ENCODE measurements around the gene TWIST2.

TWIST2 gene

DNA sequence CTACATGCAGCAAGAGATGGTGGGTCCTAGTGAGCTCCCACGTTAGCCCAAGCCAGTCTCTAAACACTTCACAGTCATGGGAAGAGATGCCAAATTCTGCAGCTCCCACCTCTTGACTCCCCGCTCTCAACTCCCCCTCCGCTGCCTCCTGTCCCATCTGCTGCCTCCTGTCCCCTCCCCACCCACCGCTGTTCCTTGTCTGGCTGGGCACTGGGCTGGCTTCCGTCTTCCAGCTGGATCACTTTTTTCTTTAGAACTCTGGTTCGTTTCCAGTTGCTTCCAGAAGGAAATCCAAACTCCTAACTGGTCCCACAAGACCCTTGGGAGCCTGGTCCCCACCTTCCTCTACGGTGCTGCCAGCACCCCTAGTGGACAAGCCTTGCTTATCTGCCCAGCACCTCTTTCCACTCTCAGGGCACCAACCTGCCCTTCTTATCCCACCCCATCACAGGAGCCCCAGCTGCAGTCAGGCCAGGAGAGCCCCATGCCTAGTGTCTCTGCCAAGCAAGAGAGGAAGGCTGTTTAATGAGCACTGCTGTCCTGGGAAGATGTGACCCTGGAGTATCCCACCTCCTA, 12.1 kb upstream of the TWIST2 start:
- no peak for DNase-seq (ENCODE audit: low read depth in 1 of 2, low spot score in 1 of 2)

DNA sequence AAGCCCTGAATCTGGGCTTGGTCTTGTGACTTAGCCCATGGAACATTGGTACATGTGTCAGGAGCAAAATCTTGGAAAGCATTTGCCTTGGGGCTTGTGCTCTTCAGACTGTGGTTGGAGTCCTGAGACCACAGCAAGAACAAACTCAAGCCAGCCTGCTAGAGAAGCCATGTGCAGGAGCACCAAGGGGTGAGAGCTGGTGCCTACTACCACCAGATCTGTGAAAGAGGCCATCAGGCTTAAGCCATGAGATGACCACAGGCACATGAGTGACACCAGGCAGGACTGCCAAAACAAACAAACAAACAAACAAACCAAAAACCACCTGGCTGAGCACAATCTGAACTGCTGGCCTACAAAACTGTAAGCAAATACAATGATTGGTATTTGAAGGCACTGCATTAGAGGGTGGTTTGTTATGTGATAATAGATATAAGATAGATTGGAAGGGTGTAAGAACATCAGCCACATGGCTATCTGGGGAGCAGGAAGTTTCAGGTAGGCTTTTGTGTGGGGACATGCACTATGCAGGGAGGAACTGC, 9.0 kb upstream of the TWIST2 start:
- no peak for DNase-seq (ENCODE audit: low read depth in 1 of 2, low spot score in 1 of 2)

- DNase-seq (ENCODE audit: low read depth in 1 of 2, low spot score in 1 of 2) = no peak
These were observed 8.5 kb upstream of the TWIST2 start for GRCh38 chr2:238839428-238839827.

GRCh38 chr2:238841542-238842164, 6.2 kb upstream of the TWIST2 start:
- DNase-seq (ENCODE audit: low read depth in 1 of 2, low spot score in 1 of 2) = no peak

DNA sequence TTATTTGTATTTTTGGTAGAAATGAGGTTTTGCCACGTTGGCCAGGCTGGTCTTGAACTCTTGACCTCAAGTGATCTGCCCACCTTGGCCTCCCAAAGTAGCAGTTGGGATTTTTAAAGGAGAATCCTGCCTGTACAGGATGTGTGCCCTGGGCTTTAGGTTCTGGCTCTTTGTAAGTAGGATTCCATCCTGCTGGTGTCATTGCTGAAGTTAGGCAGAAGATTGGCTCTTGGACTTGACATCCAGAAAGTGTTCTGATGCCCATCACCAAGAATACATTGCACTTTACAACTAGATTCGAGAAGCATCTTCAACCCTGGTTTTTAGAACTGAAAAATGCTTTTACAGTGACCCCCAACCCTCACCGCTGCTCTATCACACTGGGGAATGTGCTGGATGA, 4.4 kb upstream of the TWIST2 start:
- DNase-seq (ENCODE audit: low read depth in 1 of 2, low spot score in 1 of 2) = no peak

GRCh38 chr2:238845583-238846377, 2.1 kb upstream of the TWIST2 start:
- no peak for DNase-seq (ENCODE audit: low read depth in 1 of 2, low spot score in 1 of 2)

GRCh38 chr2:238846378-238846627, 1.6 kb upstream of the TWIST2 start:
- DNase-seq (ENCODE audit: low read depth in 1 of 2, low spot score in 1 of 2) = no peak

DNA sequence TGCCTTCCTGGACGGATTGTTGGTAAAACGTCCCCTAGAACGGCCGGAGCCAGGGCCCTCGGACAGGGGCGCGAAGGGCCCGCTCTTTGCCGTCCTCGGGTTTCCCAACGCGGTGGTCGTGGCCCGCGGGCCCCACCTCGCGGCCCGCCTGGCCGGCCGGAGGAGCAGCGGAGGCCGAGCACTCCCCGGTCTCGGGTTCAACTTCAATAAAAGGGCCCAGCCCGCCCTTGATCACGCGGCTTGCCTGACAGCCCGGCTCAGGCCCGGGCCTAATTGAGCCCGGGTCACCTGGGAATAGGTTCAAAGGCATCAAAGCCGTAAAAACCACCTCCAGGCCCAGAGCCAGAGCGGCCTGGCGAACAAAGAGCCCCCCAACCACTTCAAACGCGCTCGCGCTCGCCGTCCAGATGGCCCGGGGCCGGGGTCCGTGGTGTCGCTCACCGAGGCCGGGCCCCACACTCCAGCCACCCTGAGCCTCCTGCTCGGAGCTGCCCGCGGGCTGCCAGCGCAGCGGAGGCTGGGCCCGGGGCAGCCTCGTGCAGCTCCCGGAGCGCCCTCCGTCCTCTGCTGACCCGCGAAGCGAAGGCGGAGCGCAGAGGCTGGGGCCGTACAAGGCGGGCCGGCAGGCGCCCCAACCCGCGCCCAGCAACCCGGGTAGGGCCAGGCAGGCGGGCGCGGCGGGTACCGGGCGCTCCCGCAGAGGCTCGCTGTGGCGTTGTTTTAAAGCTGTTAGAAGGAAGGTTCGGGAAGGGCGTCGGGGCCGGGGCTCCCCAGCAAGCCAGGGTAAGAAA, 1.1 kb upstream of the TWIST2 start:
- no peak for DNase-seq (ENCODE audit: low read depth in 1 of 2, low spot score in 1 of 2)

DNA sequence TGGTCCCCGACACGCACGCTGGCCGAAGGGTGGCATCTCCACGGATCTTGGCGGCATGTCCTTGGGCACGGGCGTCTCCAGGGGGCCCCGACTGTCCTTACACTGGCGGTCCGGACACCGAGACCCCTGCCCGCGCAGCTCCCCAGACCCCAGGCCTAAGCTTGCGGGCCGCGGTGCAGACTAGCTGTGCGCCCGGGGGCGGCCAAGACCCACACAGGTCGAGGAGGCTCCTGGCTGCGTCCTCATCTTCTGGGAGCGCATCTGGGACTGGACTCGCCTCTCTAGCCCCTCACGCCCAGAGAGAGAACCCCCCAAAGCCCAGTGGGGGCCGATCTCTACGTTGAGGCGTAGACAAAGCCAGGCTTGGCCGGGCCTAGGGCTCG, 475 bp upstream of the TWIST2 start:
- no peak for DNase-seq (ENCODE audit: low read depth in 1 of 2, low spot score in 1 of 2)

DNA sequence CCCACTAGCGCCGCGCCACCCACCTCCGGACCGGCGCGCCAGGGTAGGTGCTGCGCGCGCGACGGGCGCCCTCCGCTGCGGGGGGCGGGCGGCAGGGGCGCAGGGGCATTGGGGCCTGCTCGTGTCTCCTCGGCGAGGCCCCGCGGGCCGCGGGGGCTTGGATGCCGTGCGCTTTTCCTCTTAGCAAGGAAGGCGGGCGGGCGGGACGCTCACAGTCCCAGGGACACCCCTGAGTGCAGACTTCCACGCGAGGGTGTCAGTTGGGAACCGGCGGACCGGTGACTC, 748 bp downstream of the TWIST2 start:
- DNase-seq (ENCODE audit: low read depth in 1 of 2, low spot score in 1 of 2) = no peak

DNA sequence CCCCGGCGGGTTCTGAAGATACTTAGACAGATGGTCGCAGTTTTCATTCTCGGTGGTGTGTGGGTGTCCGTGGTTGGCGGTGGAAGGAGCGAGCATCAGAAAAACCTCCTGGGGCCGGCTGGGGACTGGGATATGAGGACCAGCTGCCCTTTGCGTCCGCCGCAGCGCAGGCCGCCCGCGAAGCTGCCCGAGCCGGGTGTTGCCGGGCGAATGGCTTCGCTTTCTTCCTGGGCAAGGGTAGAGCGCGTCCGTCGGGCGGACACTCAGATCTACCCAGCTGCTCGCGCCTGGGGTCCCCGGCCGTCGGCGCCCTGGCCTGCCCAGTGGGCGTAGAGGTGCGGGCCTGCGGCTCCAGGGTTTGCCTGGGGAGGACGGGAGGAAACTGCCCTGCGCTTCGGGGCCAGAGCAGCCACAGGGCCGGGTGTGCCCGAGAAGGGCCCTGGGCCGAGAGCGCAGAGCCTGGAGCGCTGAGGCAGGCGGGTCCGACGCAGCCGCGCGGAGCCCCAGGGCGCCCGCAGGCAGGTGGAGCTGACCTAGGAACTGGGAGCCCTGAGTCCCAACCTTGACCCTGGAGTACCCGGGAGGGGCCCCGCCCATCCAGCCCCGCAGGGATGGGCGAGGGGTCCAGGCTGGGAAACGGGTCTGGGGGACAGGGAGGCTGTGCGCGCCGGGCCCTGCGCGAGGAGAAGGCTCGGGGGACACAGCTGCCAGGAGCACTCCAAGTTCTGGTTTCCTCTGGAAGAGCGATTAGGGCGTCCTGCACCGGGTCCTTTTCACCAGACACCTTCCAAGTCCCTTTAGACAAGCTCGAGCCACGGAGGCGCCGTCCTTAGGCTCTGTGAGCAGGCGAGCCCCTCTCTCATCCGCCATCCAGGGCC, 1.3 kb downstream of the TWIST2 start:
- DNase-seq (ENCODE audit: low read depth in 1 of 2, low spot score in 1 of 2) = no peak

DNA sequence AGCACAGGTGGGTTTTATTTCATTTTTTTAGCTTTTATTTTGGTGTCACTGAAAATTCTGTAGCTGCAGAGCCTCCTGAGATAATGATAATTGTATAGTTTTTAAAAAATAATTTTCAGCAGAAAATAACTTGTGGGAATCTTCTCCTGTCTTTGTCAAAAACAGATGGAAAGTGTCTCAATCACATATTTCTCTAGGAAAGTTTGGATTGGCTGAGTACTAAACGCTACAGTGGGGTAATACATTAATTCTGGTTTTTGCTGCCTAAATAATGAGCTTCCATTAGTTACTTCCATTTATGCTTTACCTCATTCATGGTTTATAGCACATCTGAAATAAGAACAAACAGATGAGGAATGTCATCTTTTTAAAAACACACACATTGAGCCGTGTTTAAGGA, 2.2 kb downstream of the TWIST2 start:
- no peak for DNase-seq (ENCODE audit: low read depth in 1 of 2, low spot score in 1 of 2)

DNA sequence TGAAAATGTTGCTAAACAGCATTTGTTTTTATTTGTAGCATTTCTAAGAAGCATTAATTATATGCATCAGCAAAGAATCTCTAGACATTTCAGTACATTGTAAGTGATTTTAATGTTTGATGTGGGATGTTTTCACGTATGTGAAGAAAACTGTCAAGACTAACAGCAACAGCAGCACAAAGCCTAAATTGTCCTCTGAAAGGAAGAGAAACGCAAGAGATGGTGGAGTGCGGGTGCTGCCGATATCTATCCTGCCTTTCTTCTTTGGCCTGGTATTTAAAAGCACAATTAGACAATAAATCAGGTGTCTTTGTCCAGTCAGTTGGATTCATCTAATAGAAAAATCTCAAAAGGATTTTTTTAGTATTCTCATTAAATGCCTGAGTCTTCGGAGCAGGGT, 3.1 kb downstream of the TWIST2 start:
- no peak for DNase-seq (ENCODE audit: low read depth in 1 of 2, low spot score in 1 of 2)

GRCh38 chr2:238851761-238852160, 3.9 kb downstream of the TWIST2 start:
- DNase-seq (ENCODE audit: low read depth in 1 of 2, low spot score in 1 of 2) = no peak

DNA sequence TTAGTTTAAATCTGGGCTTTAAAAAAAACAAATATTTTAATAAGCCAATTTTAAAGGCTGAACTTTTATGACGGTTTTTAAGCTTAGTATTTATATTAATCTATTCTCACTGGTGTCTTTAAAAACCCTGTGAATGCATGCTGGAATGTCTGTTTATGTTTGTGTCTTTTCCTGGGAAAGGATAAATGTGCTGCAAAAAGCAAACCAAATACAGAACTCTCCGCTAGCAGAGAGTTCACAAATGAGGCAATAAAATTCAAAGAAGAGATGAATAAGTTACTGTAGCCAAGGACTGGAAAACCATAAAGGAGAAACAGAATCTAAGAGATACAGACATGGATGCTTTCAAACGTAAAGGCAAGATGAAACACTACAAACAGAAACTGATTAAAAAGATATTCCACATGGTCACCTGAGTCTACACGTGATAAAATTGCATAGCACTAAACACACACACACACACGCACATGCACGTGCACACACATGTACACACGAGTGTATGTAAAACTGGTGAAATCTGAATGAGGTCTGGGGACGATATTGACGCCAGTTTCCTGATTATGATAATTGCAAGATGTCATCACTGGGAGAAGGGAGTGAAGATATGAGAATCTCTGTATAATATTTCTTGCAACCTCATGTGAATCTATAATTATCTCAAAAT, 4.5 kb downstream of the TWIST2 start:
- DNase-seq (ENCODE audit: low read depth in 1 of 2, low spot score in 1 of 2) = no peak

DNA sequence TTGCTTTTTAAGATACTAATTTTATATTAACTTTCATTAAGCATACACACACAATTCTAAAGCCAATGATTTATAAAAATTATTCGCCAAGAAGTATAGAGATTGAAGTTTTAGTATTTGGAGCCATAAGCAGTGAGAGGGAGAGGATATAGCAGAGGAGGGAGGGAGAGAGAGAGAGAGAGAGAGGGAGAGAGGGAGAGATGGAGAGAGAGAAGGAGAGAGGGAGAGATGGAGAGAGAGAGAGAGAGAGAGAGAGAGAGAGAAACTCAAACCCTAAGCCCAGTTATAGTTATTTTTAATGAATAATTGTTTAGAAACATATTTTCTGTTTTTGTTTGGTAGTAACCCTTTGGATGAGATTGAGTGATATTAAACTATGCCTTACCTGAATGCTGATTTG, 5.3 kb downstream of the TWIST2 start:
- no peak for DNase-seq (ENCODE audit: low read depth in 1 of 2, low spot score in 1 of 2)

- DNase-seq (ENCODE audit: low read depth in 1 of 2, low spot score in 1 of 2) = no peak
These were observed 5.8 kb downstream of the TWIST2 start for GRCh38 chr2:238853721-238854120.

GRCh38 chr2:238854246-238854645, 6.4 kb downstream of the TWIST2 start:
- DNase-seq (ENCODE audit: low read depth in 1 of 2, low spot score in 1 of 2) = no peak

DNA sequence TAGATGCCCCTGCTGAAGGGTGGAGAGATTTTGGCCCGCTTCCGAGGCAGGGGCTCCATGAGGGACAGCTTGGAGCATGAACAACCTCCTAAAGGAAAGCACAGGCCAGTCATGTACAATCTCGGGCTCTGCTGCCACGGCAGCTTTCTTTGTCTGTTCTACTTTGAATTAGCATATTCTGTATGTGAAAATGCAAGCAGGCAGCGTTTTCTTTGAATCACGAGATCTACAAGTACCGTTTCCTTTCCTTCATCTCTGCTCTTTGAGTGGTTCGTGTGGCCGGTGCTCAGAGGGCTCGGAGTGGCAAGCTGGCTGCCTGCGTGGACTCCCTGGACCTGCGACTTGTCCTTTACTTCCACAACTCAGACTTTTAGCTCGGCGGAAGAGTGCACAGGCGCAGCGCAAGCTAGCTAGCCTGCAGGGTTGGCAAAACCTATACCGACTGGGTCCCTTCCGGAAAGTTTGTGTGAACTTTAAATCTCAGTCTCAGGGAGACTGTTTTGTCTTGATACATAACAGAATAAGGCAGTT, 6.9 kb downstream of the TWIST2 start:
- no peak for DNase-seq (ENCODE audit: low read depth in 1 of 2, low spot score in 1 of 2)

GRCh38 chr2:238855299-238855698, 7.4 kb downstream of the TWIST2 start:
- no peak for DNase-seq (ENCODE audit: low read depth in 1 of 2, low spot score in 1 of 2)

Measured in stimulated activated CD4-positive, alpha-beta T cell treated with anti-CD3 and anti-CD28 coated beads, Interleukin-15, amount 100 ng/mL, for 1 hour (primary cell).